ENCODE data around the gene ZCWPW1.

ZCWPW1 gene

GRCh38 chr7:100431286-100431735 is 2.8 kb upstream of the ZCWPW1 start:
- DNase-seq = no peak

- DNase-seq = no peak
Observed at GRCh38 chr7:100430493-100431285, 2.2 kb upstream of the ZCWPW1 start.

GRCh38 chr7:100429637-100430492 is 1.4 kb upstream of the ZCWPW1 start, which contains the start of gene MEPCE:
TSS of gene MEPCE (plus strand) at chr7:100429831. CDS start at chr7:100430019, 188 bp downstream.
- DNase-seq = peak; percentile 98

DNA sequence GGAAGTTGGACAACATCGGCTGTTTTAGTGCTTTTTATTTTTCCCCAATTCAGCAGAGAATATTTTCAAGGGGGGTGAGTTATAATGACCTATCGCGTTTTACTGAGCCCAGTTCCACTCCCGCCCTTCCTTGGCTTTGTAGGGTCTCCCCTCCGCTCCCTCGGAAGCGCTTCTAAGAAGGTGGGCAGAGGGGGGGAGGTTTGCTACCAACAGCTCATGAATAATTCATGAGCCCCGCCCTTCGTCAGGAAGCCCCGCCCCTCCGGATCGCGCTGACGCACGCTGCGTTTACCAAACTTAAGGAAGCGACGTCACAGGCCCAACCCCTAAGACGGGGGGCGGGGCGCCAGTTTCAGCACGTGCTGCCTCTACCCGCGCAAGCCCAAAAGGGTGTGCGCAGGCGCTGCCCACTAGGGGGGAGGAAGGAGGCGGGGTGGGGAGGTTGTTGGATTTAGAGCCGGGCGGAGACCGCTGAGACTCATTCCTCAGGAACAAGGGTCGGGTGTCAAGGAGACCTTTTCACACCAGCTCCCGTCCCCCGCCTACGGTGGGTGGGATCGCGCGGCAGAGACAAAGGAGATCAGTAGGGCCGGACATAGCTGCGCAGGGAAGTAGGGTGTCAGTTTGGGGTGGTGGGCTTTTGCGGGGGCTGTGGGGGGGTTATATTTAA is 599 bp upstream of the ZCWPW1 start:
- peak; percentile 100 for DNase-seq

- no peak for DNase-seq
Observed at GRCh38 chr7:100427762-100428198, 723 bp downstream of the ZCWPW1 start.

DNA sequence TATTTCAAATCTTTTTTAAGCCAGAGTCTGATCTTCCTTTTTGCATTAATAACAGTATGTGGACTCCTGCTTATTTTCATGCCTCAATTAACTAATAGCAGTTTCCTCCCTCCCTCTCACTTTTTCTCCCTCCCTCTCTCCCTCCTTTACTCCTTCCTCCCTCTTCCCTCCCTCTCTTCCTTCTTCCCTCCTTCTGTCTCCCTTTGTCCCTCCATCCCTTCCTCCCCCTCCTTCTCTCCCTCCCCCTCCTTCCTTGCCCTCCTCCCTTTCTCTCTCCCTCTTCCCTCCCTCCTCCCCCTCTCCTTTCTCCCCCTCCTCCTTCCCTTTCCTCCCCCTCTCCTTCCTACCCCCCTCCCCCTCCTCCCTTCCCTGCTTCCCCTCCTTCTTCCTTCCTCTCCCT is 2.0 kb downstream of the ZCWPW1 start:
- no peak for DNase-seq

- DNase-seq = no peak
Observed at GRCh38 chr7:100425347-100425746, 3.2 kb downstream of the ZCWPW1 start.

DNA sequence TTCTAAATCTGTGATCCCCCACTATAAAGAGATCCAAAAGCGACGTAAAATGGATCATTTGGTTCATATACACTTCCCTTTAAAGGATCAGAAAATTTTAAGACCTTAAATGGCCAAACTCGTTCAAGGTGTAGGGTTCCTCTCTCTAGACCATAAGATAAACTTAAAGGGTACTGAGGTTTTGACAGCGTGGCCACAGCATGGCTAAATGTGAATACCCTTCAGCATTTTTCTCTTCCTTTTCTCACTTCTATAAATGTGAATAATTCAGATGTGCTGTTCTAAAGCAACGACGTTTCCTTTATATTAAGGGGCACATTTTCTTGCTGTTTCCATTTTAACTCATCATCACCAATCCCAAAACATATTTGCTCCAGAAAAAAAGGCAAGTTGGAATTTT is 5.2 kb downstream of the ZCWPW1 start:
- DNase-seq = no peak

DNA sequence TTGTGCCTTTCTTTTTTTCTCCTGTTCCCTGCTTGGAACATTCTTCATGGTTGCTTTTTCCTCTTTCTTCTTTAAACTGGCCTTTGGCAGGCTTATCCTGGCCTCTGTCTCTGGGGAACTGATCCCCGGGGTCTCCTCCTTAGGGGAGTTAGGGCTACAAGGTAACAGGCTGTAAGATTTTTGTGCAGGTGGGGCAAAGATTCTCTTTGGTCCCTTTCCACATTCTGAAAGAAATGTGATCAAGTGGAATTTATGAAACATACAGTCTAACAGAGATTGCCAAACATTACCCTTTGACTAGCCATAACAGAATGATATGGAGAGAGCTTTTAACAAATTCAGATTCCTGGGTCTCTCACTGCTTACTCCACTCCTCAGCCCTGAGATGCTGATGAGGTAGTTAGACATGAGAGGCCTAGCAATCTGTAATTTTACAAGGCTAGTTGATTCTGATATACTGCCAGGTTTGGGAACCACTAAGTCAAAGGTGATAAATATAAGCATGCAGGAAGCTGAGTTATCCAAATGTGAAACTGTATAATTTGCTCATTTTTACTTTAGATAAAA is 8.8 kb downstream of the ZCWPW1 start:
- DNase-seq = no peak

- DNase-seq = peak; percentile 32
Observed at GRCh38 chr7:100418930-100419659, 9.4 kb downstream of the ZCWPW1 start.

GRCh38 chr7:100415448-100415847 is 13.1 kb downstream of the ZCWPW1 start:
- DNase-seq = no peak

DNA sequence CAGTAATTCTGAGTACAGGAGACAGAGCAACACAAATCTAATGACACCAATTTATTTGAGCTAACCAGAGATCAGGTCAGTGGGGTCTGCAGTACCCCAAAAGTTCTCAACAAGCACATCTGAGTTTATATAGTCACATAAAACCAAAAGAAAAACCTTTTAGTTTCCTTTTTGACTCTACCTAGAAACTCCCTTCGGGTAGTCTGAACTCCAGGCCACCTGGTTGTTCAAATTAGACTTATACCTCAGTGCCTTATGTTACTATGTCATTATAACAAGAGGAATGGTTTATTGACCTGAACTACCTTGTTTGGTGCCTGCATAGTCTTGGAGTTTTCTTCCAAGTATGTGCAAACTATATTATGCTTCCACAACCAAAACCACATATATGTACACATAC is 14.6 kb downstream of the ZCWPW1 start:
- no peak for DNase-seq

- DNase-seq = no peak
Observed at GRCh38 chr7:100413346-100413745, 15.2 kb downstream of the ZCWPW1 start.

DNA sequence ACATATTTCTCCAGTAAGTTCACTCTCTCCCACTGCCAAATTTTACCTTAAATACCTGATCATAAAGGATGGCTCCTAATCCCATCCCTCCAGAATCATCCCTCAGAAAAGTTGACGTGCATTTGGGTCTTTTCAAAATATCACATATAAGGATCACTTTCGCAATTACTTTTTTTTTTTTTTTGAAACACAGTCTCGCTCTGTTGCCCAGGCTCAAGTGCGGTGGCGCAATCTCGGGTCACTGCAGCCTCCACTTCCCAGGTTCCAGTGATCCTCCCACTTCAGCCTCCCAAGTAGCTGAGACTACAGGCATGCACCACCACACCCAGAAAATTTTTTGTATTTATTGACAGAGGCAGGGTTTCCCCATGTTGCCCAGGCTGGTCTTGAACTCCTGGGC is 17.4 kb downstream of the ZCWPW1 start:
- no peak for DNase-seq

DNA sequence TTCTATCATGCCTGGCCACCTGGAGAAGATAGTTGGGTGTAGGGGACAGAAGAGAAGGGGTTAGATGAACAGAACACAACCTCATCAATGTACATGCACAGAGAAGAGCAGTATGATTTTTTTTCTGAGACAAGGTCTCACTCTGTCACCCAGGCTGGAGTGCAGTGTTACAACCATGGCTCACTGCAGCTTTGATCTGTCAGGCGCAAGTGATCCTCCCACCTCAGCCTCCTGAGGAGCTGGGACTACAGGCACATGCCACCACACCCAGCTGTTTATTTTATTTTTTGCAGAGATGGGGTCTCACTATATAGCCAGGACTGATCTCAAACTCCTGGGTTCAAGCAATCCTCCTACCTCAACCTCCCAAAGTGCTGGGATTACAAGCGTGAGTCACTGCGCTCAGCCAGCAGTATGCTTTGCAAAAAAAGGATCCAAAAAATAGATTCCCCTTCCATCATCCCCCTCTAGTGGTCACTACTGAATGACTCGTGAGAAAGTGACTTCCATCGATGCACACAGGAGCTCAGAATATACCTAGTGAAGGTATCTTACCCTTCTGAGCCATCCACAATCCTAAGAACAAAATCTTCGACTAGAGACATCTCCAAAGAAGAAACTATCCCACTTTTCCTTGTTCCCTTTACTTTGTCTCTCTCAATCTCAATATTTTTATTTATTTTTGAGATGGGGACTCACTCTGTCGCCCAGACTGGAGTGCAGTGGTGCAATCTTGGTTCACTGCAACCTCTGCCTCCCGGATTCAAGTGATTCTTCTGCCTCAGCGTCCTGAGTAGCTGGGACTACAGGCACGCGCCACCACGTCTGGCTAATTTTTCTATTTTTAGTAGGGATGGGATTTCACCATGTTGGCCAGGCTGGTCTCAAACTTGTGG is 21.0 kb downstream of the ZCWPW1 start:
- peak; percentile 72 for DNase-seq

DNA sequence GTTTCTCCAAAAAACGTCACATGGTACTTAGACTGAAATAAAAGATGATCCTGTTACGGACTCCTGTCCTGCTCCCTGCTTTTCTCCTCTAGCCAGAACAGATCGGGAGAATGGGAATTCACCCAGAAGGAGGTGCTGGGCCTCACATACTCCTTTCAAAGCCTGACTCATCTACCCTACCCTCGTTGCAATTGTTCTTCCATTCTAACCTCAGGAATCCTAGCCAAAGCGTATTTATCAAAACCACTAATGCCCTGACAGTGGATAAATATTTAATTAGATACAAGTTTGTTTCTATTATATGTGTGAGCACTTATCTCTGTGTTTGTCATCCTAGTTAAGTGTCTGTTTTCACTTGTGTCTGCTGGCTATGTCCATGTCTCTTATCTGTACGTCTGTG is 21.7 kb downstream of the ZCWPW1 start:
- DNase-seq = peak; percentile 43

DNA sequence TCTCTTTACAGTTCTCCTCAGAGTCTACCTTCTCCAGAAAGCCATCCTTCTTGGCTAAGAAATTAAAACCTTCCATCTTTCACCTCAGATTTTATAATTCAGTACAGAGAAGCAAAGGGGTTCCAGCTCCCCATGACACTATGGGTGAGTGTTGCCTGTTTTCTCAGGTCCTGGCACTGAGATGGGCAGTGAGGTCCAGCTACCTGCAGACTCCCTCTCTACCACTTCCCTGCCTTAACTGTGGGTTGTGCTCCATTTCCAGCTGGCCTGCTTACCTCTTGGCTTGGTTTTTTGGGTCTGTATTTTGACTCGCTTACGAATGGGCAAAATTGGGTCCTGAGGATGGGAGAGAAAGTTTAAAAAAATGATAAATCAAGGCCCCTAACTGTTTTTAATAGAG is 26.3 kb downstream of the ZCWPW1 start:
- DNase-seq = no peak

GRCh38 chr7:100401811-100402210 is 26.7 kb downstream of the ZCWPW1 start:
- DNase-seq = no peak

DNA sequence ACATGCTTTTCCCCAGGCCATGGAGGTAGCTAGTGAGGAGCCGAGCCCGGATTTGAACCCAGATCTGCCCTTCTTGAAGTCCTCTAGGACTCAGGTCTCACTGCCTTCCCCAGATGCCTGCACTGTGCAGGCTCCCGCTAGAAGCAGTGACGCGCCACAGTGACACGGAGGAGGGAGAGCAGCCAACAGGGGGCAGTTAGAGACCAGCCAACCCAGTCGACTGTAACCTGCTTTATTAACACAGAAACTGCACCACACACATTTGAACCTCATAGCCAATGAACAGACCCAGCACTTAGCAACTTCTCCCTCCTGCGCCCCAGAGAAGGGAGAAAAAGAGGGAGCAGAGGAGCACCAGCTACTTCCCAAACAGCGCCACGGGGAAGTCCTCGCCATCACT is 27.8 kb downstream of the ZCWPW1 start:
- DNase-seq = peak; percentile 6

- DNase-seq = no peak
Observed at GRCh38 chr7:100400041-100400440, 28.5 kb downstream of the ZCWPW1 start.

DNA sequence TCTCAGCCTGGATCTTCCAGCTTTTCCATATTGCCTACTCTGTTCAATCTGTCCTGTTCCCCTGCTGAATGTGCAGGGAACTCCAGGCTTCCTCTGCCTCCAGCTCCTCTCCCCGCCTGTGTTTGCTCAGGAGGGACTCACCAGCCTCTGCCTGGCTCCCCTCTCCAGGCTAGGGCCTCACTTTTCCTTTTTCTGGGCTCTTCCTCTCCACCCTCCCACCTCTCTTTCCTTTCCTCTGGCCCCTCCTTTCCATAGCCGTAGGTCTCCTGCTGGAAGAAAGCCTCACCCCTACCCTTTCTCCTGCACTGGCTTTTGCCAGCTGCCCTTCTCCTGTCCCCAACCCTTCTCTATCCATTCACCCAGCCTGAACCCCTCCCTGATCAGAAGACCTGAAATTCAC is 30.3 kb downstream of the ZCWPW1 start:
- no peak for DNase-seq
